NB4 (cell line): ENCODE results near the gene GATA1.

Experiments used
- DNase-seq: peaks from one replicate; pipeline ENCODE4 v3.0.0; 2010; ENCODE audit warnings: low read depth
- H3K4me3 ChIP-seq: one replicate; pipeline ENCODE4 v1.5.1; 2011; ENCODE audit warnings: mild to moderate bottlenecking, low read depth, low read length, moderate library complexity
- MYC ChIP-seq: IDR thresholded peaks from 2 replicates; pipeline ENCODE4 v1.6.1; 2011; ENCODE audit warnings: low read depth, low read length
- POLR2A ChIP-seq: IDR thresholded peaks from 2 replicates; pipeline ENCODE4 v1.6.1; 2011; ENCODE audit warnings: mild to moderate bottlenecking; ENCODE audit not compliant: insufficient read length; ENCODE audit errors: extremely low read depth
- TF ChIP-seq, protein P1 (sequence below): IDR thresholded peaks from 2 replicates; pipeline ENCODE4 v1.6.1; 2011; ENCODE audit warnings: low read depth, low read length
- TF ChIP-seq, protein P2 (sequence below): IDR thresholded peaks from one replicate; pipeline ENCODE4 v1.5.1; 2012; ENCODE audit warnings: low read depth, low read length

Gene GATA1

DNA sequence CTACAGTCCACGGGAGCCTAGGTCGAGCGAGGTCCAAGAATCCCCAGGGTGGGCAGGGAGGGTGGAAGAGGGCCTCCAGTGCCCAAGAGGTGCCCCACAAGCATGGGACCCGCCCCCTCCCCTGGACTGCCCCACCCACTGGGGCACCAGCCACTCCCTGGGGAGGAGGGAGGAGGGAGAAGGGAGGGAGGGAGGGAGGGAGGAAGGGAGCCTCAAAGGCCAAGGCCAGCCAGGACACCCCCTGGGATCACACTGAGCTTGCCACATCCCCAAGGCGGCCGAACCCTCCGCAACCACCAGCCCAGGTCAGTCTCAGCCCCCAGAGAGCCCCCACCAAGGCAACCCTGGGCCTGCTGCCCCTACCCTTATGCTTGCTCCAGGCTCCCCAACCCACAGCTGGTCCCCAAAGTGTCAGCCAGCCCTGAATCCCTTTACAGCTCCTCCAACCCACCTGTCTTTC is at the start of gene GATA1:
GATA1 (plus strand) TSS at position 250 of the 460 bp plus-strand sequence. CDS start 4,520 bp downstream, outside the sequence.
- peak; percentile 35 for DNase-seq
- no peak within 1 kb of the TSS for H3K4me3 ChIP-seq

DNA sequence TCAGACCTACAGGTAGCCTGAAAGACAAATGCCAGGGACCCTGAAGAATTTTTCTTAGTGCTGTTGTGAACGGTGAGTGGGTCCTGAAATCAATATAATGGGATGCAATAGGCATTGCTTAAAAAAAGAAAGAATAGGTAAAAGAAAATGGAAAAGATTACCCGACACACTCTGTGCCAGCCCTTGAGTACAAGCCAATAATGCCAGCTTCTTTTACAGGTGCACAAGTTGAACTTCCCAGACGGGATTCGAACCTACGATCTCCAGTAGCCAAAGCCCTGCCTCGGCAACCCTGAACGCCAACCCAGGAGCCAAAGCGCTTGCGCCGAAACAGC is 49.5 kb upstream of the GATA1 start:
- no peak for DNase-seq
- peak overlapping the region; percentile 64 for H3K4me3 ChIP-seq
- TF ChIP-seq, protein P1, sequence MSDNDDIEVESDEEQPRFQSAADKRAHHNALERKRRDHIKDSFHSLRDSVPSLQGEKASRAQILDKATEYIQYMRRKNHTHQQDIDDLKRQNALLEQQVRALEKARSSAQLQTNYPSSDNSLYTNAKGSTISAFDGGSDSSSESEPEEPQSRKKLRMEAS: no peak
- TF ChIP-seq, protein P2, sequence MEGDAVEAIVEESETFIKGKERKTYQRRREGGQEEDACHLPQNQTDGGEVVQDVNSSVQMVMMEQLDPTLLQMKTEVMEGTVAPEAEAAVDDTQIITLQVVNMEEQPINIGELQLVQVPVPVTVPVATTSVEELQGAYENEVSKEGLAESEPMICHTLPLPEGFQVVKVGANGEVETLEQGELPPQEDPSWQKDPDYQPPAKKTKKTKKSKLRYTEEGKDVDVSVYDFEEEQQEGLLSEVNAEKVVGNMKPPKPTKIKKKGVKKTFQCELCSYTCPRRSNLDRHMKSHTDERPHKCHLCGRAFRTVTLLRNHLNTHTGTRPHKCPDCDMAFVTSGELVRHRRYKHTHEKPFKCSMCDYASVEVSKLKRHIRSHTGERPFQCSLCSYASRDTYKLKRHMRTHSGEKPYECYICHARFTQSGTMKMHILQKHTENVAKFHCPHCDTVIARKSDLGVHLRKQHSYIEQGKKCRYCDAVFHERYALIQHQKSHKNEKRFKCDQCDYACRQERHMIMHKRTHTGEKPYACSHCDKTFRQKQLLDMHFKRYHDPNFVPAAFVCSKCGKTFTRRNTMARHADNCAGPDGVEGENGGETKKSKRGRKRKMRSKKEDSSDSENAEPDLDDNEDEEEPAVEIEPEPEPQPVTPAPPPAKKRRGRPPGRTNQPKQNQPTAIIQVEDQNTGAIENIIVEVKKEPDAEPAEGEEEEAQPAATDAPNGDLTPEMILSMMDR: no peak
- TF ChIP-seq POLR2A (no peak), MYC (no peak)

More for the DNA sequence above, at the start of gene GATA1:
- TF ChIP-seq POLR2A (no peak), MYC (no peak)
- TF ChIP-seq, protein P1: no peak
- TF ChIP-seq, protein P2: no peak

DNA sequence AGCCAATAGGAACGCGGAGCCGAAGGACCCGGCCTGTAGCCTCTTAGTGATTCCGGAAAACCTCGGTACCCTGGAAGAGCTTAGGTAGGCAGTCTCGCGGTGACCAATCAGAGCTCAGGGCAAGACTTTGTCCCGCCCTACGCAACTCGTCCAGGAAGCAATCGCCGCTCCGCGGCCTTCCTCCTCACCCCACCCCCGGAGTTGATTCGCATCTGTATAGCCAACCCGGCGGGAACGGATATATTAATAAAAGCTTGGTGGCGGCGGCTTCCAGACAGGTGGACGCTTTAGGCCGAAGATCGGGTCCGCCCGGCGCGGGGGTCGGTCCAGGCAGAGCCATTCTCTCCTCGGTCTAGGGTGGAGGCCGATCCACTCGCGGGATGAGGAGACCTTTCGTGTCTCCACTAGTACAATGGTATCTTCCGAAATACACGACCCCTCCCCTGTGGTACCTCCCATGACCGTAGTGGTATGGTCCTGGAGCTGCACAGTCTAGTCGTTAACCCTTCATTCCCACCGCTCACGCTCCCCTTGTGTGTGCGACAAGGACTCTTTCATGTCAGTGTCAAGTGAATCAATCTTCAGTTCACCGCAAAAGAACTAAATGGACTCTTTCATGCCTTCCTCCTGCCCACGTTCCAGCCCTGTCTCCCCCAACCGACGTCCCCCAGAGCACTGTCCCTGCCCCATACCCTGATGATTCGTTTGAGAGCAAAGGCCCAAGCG is 49.0 kb upstream of the GATA1 start:
- DNase-seq: peak; percentile 98
- TF ChIP-seq MYC (peak; percentile 20; the same call in 1 of the 2 replicates), POLR2A (peak; percentile 60)
- TF ChIP-seq, protein P1: no peak
- peak overlapping the region; percentile 71 for H3K4me3 ChIP-seq

DNA sequence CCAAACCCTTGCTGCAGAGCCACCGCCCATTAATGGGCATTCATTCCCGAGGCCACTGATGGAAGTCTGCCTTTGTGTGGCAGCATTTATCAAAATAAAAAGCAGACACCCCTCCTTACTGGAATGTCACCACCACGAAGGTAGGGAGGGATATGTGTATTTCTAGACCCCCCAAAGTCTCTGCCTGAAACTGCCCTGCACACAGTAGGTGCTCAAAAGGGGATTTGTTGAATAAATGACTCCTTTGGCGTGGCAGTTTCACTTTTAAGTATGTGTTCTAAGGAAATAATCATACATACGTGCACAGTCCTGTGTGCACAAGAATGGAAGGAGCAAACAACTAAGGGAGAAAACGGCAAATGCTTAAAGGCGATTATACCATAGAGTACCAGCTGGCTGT is 48.5 kb upstream of the GATA1 start:
- peak overlapping the region; percentile 71 for H3K4me3 ChIP-seq
- DNase-seq: peak; percentile 6
- TF ChIP-seq, protein P2: no peak
- no peak for TF ChIP-seq MYC
- TF ChIP-seq POLR2A: no peak
- TF ChIP-seq, protein P1: no peak

DNA sequence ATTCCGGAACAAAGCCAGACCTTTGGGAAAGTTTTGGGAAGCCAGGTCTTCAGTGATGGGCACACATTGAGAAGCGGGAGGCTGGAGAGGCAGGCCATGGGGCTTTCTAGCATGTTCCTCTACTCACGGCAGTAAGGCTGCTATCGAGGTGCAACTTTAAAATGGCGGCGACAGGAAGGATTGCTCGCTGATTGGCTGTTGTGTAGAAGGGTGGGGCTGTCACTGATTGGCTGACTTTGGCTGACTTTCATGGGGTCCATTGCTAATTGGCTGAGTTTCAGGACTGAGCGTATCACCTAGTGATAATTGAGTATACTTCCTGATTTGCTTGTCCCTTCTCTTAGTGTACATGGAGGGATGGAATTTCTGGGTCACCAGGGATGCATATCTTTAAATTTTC is 44.6 kb upstream of the GATA1 start:
- TF ChIP-seq, protein P1: no peak
- no peak for TF ChIP-seq MYC
- TF ChIP-seq, protein P2: no peak
- no peak for TF ChIP-seq POLR2A
- DNase-seq: peak; percentile 8
- no peak overlapping the region for H3K4me3 ChIP-seq

DNA sequence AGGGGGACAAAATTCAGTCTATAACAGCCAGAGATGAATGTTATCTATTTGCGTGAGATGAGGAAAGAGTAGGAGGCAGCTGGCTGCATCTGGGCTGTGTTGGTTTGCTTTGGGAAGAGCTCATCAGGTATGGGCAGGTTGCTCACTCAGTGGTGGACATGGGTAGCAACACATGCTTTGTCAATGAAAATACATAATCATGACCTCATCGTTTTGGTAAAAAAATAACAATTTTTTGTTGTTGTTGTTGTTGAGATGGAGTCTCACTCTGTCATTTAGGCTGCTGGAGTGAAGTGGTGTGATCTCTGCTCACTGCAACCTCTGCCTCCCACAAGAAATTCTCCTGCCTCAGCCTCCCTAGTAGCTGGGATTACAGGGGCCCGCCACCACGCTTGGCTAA is 41.2 kb upstream of the GATA1 start:
- TF ChIP-seq MYC (no peak), POLR2A (no peak)
- TF ChIP-seq, protein P2: no peak
- TF ChIP-seq, protein P1: no peak
- no peak for DNase-seq
- no peak overlapping the region for H3K4me3 ChIP-seq
